GM19455 (cell line): Measurements from ENCODE around the gene FRMD4B.
"Not testable (repeated sequence)": the region's sequence is repeated elsewhere in the genome, so short reads cannot be mapped to it uniquely, and the experiment has no call there.

Source experiments
- ATAC-seq: cut with Tn5 transposase; IDR thresholded peaks from one replicate; pipeline ENCODE4 v1.9.1; 2021; ENCODE audit not compliant: unreplicated experiment

FRMD4B gene

DNA sequence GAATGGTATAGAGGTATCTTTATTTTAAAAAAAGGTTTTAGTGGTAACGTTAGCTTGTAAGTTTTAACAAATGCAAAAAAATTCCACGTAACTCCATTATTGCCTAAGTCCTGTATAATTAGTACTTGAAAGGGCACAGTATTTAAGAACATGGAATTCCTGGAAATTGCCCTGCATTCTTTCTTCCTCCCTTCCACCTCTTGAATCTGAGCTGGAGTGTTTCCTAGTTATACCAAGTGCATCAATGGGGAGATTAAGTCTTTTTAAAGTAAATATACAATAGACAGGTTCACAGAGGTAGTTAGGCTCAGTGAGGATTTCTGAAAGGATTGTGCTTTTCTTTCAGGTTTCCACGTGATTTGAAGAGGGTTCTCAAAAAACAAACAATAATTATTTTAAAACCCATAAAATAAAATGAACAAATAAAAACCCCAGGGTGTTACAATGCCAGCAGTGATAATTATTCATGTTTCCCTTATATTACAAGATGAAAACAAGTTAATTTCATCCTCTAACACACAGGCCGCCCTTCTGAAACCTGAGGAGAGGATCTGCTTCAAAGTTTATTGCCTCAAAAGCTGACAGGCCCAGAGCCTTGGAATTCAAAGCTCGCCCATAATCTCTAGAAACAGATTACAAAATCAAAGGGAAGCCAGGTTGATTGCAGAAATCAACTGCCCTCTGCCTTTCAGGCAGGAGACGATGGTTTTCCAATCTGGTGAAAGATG, 134.6 kb downstream of the FRMD4B start:
- no peak for ATAC-seq

DNA sequence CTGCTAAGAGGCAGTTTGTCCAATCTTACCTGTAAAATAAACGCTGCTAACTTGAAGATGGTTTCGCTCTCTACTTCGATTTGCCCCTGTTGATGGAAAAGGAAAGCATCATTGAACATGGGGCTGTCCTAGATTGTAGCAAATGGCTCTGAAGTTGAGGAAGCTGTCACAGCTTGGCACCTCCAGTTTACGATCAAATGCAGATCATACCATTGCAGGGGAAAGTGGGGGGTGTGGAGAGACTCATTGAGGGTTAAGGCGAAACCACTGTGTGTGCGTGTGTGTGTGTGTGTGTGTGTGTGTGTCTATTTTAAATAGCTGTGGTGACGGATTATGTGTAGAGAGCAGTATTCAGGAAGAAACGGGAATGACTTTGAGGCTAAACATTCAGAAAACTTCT, 135.9 kb downstream of the FRMD4B start:
- no peak for ATAC-seq

DNA sequence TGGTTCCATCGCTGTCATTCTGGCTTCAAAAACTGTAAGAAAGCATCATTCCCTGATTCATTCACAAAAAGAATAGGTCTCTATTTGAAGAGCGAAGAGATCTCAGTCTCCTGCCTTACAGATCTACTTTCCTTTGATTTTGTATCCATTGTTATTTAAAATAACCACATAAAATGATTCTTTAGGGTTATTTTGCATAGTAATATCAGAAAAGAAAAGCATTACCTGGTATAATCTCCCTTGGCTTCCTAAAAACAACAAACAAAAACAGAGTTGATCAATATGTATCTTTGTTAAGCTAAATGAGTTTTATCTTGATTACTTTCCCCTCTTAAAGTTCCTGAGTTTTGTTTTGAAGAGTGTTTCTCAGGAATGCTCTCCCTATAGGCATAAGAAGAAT, 136.9 kb downstream of the FRMD4B start:
- ATAC-seq = no peak

DNA sequence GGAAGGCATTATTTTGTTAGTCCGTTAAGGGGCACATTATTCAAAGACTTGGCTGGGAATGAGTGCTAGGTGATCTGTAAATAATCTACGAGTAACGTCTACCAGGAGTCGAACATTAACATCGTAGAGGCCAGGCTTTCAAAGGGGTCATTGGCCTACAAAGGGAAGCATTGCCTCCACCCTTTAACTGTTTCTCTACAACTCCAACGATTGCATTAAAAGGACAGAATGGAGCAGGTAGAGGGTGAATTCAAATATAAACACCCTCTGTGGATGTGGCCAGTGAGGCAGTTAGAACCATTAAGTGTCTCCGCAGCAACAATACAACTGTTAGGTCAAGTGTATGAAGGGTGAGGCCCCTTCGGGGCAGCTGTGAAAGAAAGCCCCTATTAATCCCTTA, 137.5 kb downstream of the FRMD4B start:
- no peak for ATAC-seq

DNA sequence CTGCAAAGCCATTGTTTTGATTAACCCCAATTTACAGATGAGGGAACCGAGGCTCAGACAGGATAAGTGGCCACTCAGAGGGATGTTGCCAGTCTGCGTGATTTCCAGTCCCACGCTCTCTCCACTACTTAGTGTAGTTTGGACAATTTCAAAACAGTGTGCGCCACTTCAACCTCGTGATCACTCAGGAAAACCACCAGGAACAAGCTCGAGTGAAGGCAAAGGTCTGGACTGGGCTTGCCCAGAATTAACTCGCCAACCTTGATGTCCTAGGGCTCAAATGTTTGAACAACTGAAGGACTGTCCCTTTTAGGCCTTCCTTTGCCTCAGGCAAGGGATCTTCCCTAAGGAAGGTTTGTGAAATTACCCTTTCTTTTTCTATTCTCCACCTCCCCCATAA, 139.3 kb downstream of the FRMD4B start:
- no peak for ATAC-seq

DNA sequence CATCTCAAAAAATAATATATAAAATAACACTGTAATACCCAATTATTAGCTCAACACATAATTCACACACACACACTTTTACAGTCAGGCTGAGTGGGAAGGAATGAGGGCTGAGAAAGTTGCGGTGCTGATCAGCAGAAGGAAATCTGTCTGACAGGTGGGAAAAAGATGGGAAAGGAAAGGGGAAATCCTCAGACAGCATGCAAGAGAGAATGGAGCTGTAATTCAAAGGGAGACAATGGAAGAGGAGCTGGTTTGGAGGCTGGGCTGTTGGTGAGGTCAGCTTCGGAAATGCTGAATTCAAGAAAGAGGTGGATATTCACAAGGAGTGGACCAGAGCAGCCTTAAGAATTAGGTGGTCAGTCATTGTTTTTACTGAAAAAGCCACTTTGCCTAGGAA, 141.8 kb downstream of the FRMD4B start:
- no peak for ATAC-seq

DNA sequence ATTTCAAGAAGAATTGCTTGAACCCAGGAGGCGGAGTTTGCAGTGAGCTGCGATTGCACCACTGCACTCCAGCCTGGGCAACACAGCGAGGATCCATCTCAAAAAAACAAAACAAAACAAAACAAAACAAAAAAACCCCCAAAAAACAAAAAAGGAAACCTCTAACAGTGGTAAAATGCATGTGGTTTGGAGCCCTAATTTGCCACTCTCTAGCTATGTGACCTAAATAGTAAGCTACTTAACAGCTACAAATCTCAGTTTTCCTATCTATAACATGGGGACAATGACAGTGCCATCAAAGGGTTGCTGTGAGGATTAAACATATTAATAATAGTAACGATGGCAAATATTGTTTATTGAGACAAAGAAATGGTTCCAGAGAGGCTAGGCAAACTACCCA, 144.1 kb downstream of the FRMD4B start:
- no peak for ATAC-seq

DNA sequence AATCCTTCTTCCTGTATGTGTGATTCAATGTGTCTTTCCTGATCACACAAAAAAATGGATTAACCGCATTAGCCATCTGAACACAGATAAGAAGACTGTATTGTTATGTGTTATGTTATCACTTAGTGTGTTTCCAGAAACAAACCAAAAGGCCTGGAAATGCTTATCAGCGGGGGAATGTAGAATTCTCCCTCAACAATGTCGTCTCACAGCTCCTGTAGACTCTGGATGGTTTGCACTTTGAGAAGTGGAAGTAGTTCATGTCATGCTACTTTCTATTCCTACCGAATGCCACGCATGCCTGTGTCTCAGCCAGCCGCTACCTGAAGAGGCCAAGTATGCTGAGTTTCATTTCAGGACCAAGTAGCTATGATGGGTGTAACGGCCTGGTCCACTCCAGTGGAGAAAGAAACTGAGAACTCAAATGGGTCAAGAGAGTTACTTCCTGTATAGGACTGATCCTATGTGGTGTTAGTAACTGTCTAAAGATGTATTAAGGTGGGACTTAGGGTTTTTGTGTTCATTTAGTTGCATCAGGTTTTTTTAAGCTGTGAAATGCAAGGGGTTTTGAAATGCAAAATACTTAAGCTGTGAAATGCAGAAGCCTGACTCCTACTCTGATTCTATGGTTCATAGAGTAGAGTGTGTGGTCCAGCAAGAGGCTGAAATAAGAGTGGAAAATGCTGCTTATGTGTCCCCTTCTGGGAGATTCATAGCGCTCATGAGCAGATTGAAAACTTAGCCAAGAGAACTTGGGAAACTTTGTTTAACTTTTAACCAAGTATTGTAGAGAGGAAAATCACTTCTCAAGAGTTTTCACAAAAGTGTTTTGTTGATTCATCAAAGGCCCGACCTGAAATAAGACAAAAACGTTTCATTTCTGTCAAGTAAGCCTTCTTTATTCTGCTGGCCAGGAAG, 145.0 kb downstream of the FRMD4B start:
- ATAC-seq = no peak

DNA sequence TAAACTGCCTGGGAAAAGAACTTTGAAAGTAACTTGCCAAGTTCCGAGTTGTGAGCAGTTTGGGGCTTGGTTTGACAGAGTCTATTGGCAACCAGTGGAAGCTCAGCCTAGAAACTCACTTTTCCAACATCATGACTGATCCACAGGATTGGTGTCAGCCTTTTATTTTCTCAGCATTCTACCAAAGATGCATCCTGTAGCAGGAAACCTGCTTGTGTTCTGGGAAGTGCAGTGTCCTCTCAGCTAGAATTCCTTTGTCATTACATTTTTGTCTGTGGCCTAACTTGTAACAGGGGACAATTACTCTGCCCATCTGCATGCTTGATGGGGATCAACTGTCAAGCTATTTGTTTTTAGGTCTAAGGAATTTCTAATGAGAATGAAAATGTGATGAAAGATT, 146.8 kb downstream of the FRMD4B start:
- no peak for ATAC-seq

DNA sequence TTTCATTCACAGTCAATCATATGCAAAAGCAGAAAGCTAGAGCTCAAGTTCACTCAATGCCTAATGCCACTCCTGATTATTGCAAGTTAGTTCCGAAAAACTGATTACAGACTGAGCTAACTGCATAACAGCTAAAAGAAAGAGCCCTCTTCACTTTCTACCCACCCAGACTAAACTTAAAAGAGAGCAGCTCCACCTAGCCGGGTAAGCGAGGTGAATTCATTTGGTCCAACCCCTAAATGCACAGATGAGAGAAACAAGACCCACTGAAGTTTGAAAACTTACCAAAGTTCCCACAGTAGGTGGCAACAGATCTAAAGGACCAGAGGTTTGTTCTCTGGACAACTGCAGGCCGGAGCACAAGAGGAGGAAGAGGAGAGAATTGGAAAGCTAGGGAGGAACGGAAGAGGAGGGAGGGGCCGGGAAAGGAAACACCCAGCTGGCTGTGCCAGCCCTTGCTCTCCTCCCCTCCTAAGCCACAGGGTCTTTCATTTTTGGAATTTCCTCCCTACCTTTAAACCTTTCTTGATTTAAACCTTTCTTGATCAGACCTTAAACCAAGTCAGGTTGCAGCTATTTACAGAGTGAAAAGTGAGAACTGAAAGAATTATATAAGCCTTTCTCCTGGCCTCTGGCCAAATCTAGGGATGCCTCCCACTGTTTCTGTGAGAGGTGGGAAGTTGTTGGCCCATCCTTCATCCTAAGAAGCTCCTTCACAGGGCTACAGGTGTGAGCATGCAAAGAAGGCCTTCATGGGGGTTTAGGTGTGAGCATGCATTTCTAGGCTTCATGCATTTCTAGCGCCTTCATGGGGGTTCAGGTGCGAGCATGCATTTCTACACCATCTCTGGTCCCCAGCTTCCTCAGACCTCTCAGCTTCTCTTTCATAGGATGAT, 148.8 kb downstream of the FRMD4B start:
- ATAC-seq = no peak

DNA sequence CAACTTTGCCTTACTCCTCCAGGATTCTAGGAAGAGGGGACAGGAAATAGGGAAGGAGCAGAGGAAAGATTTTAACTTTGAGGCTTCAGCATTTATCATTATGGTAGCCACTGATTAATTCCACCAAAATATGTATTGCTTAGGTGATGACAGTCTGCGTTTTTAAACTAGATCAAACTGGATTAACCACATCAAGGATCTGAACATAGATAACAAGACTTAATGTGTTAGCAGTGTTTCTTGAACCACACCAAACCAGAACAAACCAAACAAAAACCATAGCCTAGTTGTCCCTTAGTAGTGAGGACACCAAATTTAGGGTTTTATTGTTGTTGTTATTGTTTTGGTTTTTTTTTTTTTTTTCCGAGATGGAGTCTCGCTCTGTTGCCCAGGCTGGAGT, 150.0 kb downstream of the FRMD4B start:
- no peak for ATAC-seq

DNA sequence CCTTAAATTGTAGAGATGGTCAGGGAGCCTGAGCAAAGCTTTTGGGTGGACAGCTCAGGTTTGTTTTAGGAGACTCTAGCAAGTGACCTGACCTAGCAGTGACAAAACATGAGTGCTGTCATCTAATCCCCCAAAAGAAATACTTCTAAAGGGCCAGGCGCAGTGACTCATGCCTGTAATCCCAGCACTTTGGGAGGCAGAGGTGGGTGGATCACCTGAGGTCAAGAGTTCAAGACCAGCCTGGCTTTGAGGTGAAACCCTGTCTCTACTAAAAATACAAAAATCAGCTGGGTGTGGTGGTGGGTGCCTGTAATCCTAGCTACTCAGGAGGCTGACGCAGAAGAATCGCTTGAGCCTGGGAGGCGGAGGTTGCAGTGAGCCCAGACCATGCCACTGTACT, 150.7 kb downstream of the FRMD4B start:
- not testable (repeated sequence) for ATAC-seq

DNA sequence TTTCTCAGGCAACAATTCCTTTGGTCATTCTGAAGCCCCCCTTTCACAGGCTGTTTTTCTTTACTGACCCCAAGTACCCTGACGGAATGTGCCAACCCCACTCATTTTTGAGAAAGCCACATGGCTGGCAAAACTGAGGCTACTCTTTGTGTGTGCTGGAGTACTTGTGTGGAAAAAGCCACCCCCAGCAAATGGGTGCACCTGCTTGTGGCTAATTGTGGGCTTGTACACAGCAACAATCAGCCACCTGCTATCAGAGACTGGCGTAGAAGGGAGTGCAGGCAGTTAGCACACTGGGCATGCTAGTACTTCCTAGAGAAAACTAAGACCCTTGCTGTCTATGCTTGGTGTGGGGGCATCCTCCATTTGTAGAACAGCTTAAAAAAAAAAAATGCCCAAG, 153.4 kb downstream of the FRMD4B start:
- no peak for ATAC-seq

DNA sequence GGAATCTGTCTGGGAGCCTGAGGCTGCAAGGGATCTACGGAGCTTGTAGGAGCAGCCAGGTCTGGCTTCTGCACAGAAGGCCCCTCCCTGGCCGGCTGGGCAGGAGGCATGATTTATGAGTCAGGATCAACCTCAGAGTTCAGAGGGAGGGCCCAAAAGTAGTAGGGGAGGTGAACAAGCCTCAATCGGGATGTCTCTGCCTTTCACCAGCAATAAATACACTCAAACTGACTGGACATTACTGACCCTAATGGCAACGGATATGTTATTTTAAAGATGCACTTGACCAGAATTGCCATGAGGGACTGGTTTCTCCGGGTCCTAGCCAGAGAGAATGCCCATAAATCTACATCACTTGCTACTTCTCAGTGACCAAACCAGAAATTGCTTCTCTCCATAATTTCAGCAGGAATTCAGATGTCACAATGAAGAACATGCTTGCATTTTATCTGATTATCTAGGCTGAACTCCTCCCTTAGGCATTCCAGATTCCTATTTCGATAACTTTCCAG, 153.9 kb downstream of the FRMD4B start:
- ATAC-seq = no peak

DNA sequence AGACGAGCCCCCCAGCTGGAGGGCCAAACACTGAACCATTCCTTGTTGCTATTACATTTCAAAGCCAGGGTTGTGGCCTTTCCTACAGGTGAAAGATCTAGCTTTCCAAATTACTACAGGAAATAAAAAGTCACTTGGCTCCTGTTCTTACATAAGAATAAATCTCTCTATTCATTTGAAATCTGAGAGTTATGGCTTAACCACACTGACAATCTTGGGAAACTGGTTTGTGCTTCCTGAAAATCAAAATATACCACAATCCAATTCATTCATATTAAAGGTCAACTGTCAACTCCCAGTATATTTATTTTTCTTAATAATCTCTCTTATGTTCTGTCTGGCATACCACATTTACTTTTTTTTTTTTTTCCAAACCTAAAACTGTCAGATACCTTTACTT, 159.8 kb downstream of the FRMD4B start:
- ATAC-seq = no peak

DNA sequence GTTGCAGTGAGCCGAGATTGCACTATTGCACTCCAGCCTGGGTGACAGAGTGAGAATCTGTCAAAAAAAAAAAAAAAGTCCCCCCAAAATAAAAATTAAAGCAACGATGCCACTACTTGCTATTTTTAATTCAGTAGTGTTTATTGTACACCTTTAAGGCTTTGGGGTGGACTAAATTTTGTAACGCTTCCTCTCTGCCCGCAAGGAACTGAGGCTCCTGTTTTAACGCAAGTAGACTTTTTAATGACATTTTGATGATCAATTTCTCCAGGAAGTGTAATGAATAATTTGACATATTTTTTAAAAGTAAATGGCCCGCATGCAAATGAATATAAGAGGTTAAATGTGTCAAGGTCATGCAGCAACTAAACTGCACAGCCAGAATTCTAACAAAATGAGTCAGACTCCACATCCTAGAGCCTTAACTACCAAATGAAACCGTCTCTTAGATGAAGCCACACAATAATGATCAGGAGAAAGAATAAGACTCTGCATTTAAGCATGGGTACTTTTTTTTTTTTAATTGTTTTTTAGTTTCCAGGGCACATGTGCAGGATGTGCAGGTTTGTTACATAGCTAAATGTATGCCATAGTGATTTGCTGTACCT, 166.7 kb downstream of the FRMD4B start:
- no peak for ATAC-seq

DNA sequence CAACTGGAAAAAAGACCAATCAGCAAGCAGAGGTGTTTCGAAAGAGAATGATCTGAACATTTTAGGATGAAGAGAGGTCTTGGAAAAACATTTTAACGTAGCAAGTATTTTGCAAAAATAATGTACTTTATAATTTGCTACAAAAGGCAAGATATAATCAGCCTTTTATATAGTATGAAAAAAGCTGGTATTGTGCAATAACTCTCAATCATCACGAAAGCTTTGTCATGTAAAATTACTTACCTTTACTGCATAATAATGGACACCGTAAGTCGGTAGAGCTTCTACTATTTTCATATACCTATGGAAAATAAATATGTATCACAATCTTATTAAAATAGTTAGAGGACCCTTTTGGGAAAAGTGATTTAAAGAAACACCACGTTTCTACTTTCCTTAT, 167.8 kb downstream of the FRMD4B start:
- no peak for ATAC-seq

DNA sequence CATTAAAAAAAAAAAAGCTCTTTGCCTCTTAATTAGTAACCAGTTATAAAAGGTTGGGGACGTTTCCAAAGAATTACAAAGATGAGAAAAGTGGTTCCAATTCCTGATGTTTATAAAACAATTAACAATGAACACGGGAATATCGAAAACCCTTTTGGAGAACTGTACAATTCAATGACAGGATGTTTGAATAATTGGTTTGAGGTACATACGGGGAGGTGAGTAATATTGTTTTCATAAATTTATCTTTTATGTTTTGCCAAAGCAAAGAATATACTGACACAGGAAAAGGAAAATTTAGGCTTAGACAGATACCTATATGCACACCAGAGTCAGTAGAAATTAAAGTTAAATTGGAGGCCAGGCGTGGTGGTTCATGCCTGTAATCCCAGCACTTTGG, 168.9 kb downstream of the FRMD4B start:
- ATAC-seq = no peak

DNA sequence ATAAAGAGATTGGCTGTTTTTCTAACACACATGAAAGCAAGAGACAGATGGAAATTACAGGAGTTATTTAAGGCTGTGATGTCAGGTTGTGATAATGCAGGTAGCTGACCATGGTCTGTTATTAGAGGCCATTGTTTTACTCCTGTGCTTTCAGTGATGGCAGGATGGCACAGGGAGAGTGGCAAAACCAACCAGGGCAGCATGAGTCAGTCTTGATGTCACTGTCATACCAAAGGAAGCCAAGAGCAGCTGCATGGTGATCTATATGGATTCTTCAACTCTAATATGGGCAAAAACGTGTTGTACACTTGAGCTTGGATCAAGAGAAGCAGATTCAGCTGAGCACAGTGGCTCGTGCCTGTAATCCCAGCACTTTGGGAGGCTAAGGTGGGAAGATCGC, 171.6 kb downstream of the FRMD4B start:
- ATAC-seq = no peak

DNA sequence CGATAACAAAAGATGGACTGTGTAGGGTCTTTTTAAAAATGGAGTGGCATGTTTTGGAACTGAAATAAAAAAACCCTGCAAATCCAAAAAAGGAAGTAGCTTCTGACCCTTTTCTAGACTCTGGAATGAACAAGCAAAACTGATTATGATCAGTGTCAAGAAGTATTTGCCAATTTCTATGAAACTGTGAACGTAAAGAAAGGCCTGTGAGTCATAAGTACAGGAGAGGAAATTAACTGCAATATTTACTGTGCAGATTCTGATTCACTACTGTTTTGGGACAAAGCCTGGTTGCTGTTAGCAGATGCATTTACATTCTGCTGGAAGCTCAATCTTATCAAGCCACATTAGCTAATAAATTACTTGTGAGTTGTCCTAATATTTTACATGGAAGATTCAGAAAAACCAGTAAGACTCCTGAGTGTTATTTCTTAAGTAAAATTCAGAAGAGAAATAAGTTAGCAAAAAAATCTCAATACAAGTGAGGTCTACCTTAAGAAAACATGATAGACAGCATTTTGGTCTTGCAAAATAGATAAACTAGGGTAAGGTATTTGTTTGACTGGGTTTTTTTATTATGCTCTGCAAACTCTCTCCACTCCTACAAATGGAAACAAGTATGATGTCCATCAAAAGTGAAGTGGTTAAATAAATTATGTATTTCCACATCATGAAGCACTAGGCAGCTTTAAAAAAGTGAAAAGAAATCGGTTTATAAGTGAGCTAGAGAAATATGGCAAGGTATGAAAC, 173.3 kb downstream of the FRMD4B start:
- no peak for ATAC-seq
